Activated CD4-positive, alpha-beta T cell treated with anti-CD3 and anti-CD28 coated beads, Interleukin-2, amount 10 ng/mL, durations not matched to agents 24 days and 14 days (primary cell): ENCODE data around the gene FSTL4. TPM values are rescaled to one million over a fixed set of nuclear protein-coding genes. Genes with fewer than 3 reads are reported as not detected.

ENCODE experiments used
- DNase-seq: peaks from one replicate; pipeline ENCODE4 v3.0.0; 2022
- H3K27ac Mint-ChIP-seq: one replicate; pipeline ENCODE4 v1.8.0; 2022; ENCODE audit warnings: mild to moderate bottlenecking, mixed read lengths
- H3K27me3 Mint-ChIP-seq: one replicate; pipeline ENCODE4 v1.8.0; 2022; ENCODE audit warnings: mixed read lengths
- H3K36me3 Mint-ChIP-seq: one replicate; pipeline ENCODE4 v1.8.0; 2022; ENCODE audit warnings: low read depth, mild to moderate bottlenecking, mixed read lengths
- H3K4me1 Mint-ChIP-seq: one replicate; pipeline ENCODE4 v1.8.0; 2021; ENCODE audit warnings: mixed read lengths
- H3K4me3 Mint-ChIP-seq: one replicate; pipeline ENCODE4 v1.8.0; 2022; ENCODE audit warnings: mild to moderate bottlenecking, moderate library complexity, mixed read lengths
- H3K9me3 Mint-ChIP-seq: one replicate; pipeline ENCODE4 v1.8.0; 2021; ENCODE audit warnings: mixed read lengths
- intact Hi-C: fragments of 100-400 bp; cut with micrococcal nuclease; formaldehyde crosslinking; loops from one replicate; pipeline ENCODE4 v1.15.1; 2023
- total RNA-seq: library from RNA; stranded (reverse); gene quantifications from 2 replicates; pipeline ENCODE4 v1.2.3, GENCODE V29; 2022

Gene FSTL4
- total RNA-seq, 1 donor from 2014 or later: 0.42 TPM

- intact Hi-C loops: no loop called here
- no peaks in the 10 kb centered on the region for H3K27me3 Mint-ChIP-seq
- no peak overlapping the region for H3K4me3 Mint-ChIP-seq
- H3K9me3 Mint-ChIP-seq: no peaks in the 10 kb centered on the region
- H3K36me3 Mint-ChIP-seq: no peaks in the 10 kb centered on the region
- no peak for DNase-seq
- H3K27ac Mint-ChIP-seq: peak overlapping the region; percentile 75
- peaks cover 13% of the 10 kb centered on the region for H3K4me1 Mint-ChIP-seq
Measured at GRCh38 chr5:133321286-133321832, 291.0 kb downstream of the FSTL4 start.

DNA sequence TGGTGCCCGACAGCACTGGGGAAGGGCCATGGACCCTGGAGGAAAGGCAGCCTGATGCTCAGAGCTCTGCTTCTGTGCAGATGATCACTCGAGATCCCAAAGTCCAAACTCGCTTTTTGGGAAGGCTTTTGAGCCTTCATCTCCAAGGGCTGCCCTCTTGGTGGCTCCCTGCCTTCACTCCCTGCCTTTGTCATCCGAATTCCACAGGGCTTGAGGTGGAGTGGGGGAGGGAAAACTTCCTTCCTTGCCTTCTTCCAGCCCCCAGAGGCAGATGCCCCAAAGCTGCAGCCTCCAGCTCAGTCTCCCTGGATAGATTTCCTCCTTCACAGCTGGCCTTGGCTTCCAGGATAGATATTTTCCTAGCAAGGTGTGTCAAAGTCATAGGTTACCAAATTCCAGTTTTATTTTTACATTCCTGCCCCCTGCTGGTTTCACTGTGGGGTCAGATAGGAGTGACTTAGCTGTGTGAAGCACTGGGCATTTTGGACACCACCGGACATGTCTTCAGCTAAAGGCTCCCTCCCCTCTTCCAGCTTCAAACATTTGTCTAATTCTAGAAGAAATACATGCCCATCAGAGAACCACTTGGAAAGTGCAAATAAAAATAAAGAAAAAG, 292.3 kb downstream of the FSTL4 start:
- H3K4me3 Mint-ChIP-seq: no peak overlapping the region
- peak overlapping the region; percentile 34 for H3K27ac Mint-ChIP-seq
- no peaks in the 10 kb centered on the region for H3K36me3 Mint-ChIP-seq
- peaks cover 13% of the 10 kb centered on the region for H3K4me1 Mint-ChIP-seq
- no peak for DNase-seq
- intact Hi-C loops: no loop called here
- H3K27me3 Mint-ChIP-seq: no peaks in the 10 kb centered on the region
- no peaks in the 10 kb centered on the region for H3K9me3 Mint-ChIP-seq

GRCh38 chr5:133319244-133319643, 293.1 kb downstream of the FSTL4 start:
- Mint-ChIP-seq H3K4me3 (no peak overlapping the region), H3K27me3 (no peaks in the 10 kb centered on the region), H3K36me3 (no peaks in the 10 kb centered on the region), H3K4me1 (peaks cover 13% of the 10 kb centered on the region), H3K27ac (no peak overlapping the region), H3K9me3 (no peaks in the 10 kb centered on the region)
- intact Hi-C loops: no loop called here
- DNase-seq: no peak

DNA sequence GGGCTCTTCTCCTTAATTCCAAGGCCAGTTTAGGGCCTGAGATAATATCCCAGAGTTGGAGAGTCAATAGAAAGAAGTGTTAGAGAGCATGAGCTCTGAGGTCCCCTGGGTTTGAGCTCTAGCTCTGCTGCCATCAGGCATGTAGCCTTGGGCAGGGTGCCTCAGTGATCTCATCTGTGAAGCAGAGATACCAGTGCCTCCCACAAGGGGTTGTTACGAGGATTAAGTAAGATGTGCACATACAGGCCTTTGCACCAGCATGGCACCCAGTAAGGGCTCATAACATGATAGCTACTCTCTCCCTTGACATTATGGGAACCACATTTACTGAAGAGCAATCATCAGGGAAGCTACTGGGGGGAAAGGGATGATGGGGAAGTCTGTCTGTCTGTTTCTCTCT, 294.8 kb downstream of the FSTL4 start:
- intact Hi-C loops: no loop called here
- H3K27ac Mint-ChIP-seq: no peak overlapping the region
- no peak overlapping the region for H3K4me3 Mint-ChIP-seq
- H3K9me3 Mint-ChIP-seq: no peaks in the 10 kb centered on the region
- DNase-seq: no peak
- peaks cover 13% of the 10 kb centered on the region for H3K4me1 Mint-ChIP-seq
- H3K36me3 Mint-ChIP-seq: no peaks in the 10 kb centered on the region
- no peaks in the 10 kb centered on the region for H3K27me3 Mint-ChIP-seq

DNA sequence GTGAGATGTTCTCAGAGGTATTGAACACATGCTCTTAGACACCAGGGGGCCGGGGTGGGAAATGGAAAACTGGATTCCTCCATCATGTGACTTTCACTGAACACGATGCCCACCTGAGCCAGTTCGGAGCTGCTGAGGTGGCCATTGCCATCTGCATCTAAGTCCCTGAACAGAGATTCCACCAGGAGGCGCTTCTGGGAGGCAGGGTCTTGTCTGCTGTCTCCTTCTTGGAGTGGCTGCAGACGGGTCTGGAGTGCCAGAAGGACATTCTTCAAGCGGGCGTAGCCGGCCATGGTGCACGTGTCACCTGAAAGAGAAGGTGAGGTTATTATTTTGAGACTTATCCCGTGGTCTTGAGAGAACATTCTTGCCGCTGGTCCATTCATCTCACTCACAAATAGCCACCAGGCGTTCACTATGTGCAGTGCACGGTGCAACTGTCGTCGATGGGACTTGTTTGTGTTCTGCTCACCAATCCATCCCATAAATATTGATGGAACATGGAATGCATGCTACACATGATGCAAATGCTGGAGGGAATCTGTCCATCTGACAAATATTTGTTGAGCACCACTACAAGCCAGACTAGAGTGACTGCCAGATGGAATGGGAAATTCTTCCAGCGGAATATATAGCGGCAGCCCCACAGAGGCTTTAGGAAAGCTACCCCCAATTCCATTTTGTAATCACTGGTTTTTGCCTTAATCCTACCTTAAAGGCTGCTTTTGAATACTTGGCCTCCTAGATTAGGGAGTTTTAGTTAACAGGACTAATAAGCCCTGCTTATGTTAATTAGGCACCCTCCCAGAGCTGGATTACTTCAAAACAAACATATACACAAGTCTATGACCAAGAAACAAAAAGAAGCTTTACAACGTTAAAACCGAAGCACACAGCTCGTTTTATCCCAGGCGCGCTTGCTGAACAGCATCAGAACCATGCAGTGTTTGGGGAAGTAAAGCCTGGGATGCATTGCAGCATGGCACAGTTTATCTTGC, 295.7 kb downstream of the FSTL4 start:
- Mint-ChIP-seq H3K36me3 (no peaks in the 10 kb centered on the region), H3K9me3 (no peaks in the 10 kb centered on the region), H3K27ac (no peak overlapping the region), H3K27me3 (no peaks in the 10 kb centered on the region), H3K4me1 (peaks cover 6% of the 10 kb centered on the region), H3K4me3 (no peak overlapping the region)
- DNase-seq: no peak
- intact Hi-C loops: no loop called here

- intact Hi-C loops: no loop called here
- H3K9me3 Mint-ChIP-seq: no peaks in the 10 kb centered on the region
- no peaks in the 10 kb centered on the region for H3K27me3 Mint-ChIP-seq
- H3K4me3 Mint-ChIP-seq: no peak overlapping the region
- H3K27ac Mint-ChIP-seq: no peak overlapping the region
- H3K4me1 Mint-ChIP-seq: peaks cover 2% of the 10 kb centered on the region
- no peaks in the 10 kb centered on the region for H3K36me3 Mint-ChIP-seq
- DNase-seq: no peak
Measured at GRCh38 chr5:133314086-133314485, 298.3 kb downstream of the FSTL4 start.

GRCh38 chr5:133311176-133311575, 301.2 kb downstream of the FSTL4 start:
- H3K9me3 Mint-ChIP-seq: no peaks in the 10 kb centered on the region
- H3K27me3 Mint-ChIP-seq: no peaks in the 10 kb centered on the region
- peaks cover 6% of the 10 kb centered on the region for H3K4me1 Mint-ChIP-seq
- H3K4me3 Mint-ChIP-seq: no peak overlapping the region
- intact Hi-C loops: no loop called here
- H3K36me3 Mint-ChIP-seq: no peaks in the 10 kb centered on the region
- H3K27ac Mint-ChIP-seq: no peak overlapping the region
- no peak for DNase-seq

DNA sequence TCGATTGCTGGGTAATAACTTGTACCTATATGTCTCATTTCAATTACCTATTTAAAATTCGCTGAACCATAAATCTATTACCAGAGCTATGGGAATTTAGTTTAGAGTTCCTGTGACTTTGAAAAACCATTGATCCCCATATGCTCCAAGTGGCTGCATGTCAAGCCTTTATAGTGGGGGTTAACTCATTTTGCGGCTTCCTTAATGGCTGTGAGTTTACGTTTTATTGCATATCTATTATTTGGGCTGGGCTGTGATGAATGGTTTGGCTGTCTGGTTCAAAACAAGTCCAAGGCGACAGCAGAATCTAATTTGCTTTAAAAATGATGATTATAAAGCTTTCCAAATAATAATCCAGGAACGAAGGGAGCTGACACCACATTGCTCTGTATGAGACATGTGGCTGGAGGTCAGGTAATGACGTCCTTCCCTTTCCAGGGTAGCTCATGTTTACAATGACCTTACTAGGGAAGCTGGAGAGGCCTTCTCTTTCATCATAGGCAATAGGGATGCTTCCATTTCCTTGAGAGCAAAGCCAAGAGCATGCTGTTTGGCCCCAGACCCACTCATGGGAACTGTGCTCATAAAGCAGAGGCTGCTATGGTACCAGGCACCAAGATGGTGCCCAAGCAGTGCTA, 302.2 kb downstream of the FSTL4 start:
- intact Hi-C loops: no loop called here
- H3K9me3 Mint-ChIP-seq: no peaks in the 10 kb centered on the region
- H3K27ac Mint-ChIP-seq: no peak overlapping the region
- no peaks in the 10 kb centered on the region for H3K36me3 Mint-ChIP-seq
- peaks cover 6% of the 10 kb centered on the region for H3K4me1 Mint-ChIP-seq
- H3K4me3 Mint-ChIP-seq: no peak overlapping the region
- no peak for DNase-seq
- H3K27me3 Mint-ChIP-seq: no peaks in the 10 kb centered on the region

GRCh38 chr5:133309166-133309795, 303.1 kb downstream of the FSTL4 start:
- intact Hi-C loops: no loop called here
- DNase-seq: no peak
- Mint-ChIP-seq H3K4me1 (peaks cover 6% of the 10 kb centered on the region), H3K36me3 (no peaks in the 10 kb centered on the region), H3K27me3 (no peaks in the 10 kb centered on the region), H3K9me3 (no peaks in the 10 kb centered on the region), H3K27ac (no peak overlapping the region), H3K4me3 (no peak overlapping the region)

DNA sequence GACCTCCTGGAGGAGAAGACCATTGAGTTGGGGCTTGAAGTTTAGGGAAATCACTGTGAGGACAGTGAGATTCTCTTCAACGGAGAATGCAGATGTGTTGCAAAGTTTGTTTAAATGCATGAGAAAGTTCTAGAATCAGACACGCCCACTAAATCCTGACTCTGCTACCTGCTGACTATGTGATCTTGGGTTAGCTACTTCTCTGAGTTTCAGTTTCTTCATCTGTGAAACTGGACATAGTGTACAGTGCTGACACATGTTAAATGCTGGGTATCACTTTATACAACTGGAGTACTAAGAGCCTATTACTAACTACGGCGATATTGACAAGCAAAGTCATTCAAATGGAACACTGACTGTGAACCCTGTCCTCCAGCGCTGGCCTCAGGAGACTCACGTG, 305.1 kb downstream of the FSTL4 start:
- intact Hi-C loops: no loop called here
- no peak overlapping the region for H3K4me3 Mint-ChIP-seq
- H3K36me3 Mint-ChIP-seq: no peaks in the 10 kb centered on the region
- no peaks in the 10 kb centered on the region for H3K27me3 Mint-ChIP-seq
- DNase-seq: no peak
- H3K9me3 Mint-ChIP-seq: no peaks in the 10 kb centered on the region
- no peak overlapping the region for H3K27ac Mint-ChIP-seq
- peaks cover 6% of the 10 kb centered on the region for H3K4me1 Mint-ChIP-seq

DNA sequence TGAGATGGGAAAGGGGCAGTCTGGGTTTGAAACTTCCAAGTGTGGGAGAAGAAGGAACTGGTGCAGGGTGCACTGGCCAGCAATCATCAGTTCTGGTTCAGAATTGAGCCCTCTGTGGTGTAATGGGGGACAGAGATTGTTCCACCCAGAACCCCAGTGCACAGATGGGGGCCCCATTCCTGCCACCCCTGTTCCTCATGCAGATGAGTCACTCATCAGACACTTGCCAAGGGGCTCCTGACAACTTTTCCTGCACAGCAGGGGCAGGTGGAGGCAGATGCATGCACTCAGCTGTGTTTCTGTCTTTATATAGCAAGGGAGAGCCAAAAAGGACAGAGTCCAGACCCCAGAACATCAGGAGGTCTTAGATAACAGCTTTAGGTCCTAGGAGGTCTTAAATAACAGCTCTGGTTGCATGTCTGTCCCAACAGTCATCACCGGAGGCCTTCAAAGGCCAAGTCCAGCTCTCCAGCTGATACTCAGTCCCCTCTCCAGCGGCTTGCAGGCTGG, 307.6 kb downstream of the FSTL4 start:
- no peak for DNase-seq
- H3K36me3 Mint-ChIP-seq: no peaks in the 10 kb centered on the region
- H3K4me3 Mint-ChIP-seq: no peak overlapping the region
- H3K27ac Mint-ChIP-seq: no peak overlapping the region
- H3K9me3 Mint-ChIP-seq: no peaks in the 10 kb centered on the region
- intact Hi-C loops: no loop called here
- peaks cover 6% of the 10 kb centered on the region for H3K4me1 Mint-ChIP-seq
- no peaks in the 10 kb centered on the region for H3K27me3 Mint-ChIP-seq

GRCh38 chr5:133304178-133304577, 308.2 kb downstream of the FSTL4 start:
- Mint-ChIP-seq H3K36me3 (no peaks in the 10 kb centered on the region), H3K4me3 (no peak overlapping the region), H3K9me3 (no peaks in the 10 kb centered on the region), H3K27me3 (no peaks in the 10 kb centered on the region), H3K27ac (no peak overlapping the region), H3K4me1 (peaks cover 4% of the 10 kb centered on the region)
- DNase-seq: no peak
- intact Hi-C loops: no loop called here

DNA sequence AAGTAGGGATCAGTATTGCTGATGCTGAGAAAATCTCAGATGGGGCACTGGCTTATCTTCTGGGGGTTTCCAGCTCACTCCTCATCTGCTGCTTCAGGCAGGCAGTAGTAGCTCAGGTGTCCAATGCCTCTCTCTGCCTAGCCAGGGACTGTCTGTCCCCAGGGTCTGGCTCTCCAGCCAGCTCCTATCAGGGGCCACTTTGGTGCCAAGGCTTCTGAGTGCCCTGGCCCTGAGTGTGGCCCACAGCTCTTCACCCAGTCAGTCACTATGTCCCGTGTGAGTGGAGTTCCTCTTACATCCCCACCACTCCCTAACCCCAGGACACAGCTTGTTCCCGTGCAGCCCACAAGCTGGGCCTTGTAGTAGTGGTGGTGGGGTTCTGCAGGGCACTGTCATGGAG, 309.0 kb downstream of the FSTL4 start:
- peaks cover 7% of the 10 kb centered on the region for H3K4me1 Mint-ChIP-seq
- DNase-seq: no peak
- no peaks in the 10 kb centered on the region for H3K27me3 Mint-ChIP-seq
- intact Hi-C loops: no loop called here
- no peak overlapping the region for H3K27ac Mint-ChIP-seq
- H3K36me3 Mint-ChIP-seq: no peaks in the 10 kb centered on the region
- no peaks in the 10 kb centered on the region for H3K9me3 Mint-ChIP-seq
- H3K4me3 Mint-ChIP-seq: no peak overlapping the region
